Medulla oblongata (tissue), 1 donor: ENCODE measurements around the gene GNL1.
"Not testable (repeated sequence)": the region's sequence is repeated elsewhere in the genome, so short reads cannot be mapped to it uniquely, and the experiment has no call there.

Source experiments
- DNase-seq: peaks from one replicate; pipeline ENCODE4 v3.0.0-alpha.2; 2015; ENCODE audit errors: extremely low spot score

GNL1 gene

DNA sequence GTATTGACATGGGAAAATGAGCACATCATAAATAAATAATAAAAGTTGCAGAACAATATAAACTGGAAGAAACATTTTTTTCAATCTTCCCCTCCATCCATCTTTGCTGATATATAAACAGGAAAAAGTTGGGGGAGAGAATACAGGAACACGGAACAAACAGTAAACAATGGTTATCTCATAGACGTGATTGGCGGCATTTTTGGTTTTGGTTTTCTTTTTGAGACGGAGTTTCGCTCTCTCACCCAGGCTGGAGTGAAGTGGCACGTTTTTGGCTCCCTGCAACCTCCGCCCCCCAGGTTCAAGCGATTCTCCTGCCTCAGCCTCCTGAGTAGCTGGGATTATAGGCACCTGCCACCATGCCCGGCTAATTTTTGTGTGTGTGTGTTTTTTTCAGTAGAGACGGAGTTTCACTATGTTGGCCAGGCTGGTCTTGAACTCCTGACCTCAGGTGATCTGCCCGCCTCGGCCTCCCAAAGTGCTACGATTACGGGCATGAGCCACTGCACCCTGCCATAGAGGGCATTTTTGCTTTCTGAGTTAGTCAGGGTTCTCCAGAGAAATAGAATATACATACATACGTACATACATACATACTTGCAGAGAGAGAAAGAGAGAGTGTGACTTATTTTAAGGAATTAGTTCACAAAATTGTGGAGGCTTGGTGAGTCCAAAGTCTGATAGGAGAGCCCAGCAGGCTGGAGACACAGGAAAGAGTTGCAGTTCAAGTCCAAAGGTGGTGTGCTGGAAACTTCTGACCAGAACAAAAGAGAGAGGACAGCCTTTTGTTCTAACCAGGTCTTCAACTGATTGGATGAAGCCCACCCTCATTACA is 22.6 kb downstream of the GNL1 start:
- DNase-seq = no peak

DNA sequence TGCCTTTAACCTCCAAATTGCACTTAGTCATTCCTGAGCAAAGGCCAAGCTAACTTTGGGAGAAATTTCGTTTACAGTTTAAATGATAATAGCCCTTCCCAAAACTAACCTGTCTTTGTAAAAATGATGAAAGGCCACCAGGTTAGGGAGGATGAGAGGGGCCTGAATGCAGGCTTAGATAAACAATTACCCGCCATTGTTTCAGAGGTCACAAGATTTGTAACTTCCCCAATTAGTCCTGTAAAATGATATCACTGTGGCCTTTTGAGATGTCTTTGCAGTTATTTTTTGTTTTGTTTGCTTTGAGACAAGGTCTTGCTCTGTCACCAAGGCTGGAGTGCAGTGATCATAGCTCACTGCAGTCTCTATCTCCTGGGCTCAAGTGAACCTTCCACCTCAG is 26.3 kb downstream of the GNL1 start:
- no peak for DNase-seq

GRCh38 chr6:30529349-30529875 is 26.9 kb downstream of the GNL1 start:
- DNase-seq = peak; percentile 33

DNA sequence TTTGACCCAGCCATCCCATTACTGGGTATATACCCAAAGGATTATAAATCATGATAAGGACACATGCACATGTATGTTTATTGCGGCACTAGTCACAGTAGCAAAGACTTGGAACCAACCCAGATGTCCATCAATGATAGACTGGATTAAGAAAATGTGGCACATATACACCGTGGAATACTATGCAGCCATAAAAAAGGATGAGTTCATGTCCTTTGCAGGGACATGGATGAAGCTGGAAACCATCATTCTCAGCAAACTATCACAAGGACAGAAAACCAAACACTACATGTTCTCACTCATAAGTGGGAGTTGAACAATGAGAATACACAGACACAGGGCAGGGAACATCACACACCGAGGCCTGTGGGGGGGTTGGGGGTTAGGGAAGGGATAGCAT is 29.8 kb downstream of the GNL1 start:
- DNase-seq = not testable (repeated sequence)

DNA sequence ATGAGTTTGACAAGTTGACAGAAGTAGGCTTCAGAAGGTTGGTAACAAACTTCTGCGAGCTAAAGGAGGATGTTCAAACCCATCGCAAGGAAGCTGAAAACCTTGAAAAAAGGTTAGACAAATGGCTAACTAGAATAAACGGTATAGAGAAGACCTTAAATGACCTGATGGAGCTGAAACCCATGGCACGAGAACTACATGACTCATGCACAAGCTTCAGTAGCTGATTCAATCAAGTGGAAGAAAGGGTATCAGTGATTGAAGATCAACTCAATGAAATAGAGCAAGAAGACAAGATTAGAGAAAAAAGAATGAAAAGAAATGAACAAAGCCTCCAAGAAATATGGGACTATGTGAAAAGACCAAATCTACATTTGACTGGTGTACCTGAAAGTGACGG is 34.3 kb downstream of the GNL1 start:
- not testable (repeated sequence) for DNase-seq

- not testable (repeated sequence) for DNase-seq
Observed at GRCh38 chr6:30521082-30521481, 35.2 kb downstream of the GNL1 start.

GRCh38 chr6:30520522-30520921 is 35.8 kb downstream of the GNL1 start:
- DNase-seq = no peak

GRCh38 chr6:30518505-30519145 is 37.7 kb downstream of the GNL1 start:
- not testable (repeated sequence) for DNase-seq

GRCh38 chr6:30517767-30518504 is 38.4 kb downstream of the GNL1 start:
- DNase-seq = not testable (repeated sequence)

GRCh38 chr6:30516754-30517076 is 39.6 kb downstream of the GNL1 start:
- DNase-seq = not testable (repeated sequence)

- peak; percentile 86 for DNase-seq
Observed at GRCh38 chr6:30515944-30516753, 40.1 kb downstream of the GNL1 start.

DNA sequence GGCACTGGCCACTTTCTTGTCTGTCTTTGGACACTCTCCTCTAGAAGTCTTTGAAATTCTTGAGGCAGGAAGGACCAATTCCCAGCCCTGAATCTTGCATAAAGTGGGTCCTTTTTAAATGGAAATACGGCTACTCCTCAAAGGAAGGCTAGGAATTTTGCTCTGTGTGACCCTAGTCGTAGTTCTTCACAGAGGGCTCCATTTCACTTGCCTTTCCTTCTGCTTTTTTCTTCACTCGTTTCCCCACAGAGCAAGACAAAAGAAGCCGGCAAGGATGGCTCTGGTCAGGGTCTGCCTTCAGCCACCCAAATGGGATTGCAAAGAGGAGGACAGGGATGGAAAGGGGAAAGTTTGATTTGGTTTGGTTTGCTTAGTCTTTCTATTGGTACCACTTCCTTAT is 41.2 kb downstream of the GNL1 start:
- no peak for DNase-seq

GRCh38 chr6:30513451-30513850 is 42.8 kb downstream of the GNL1 start:
- DNase-seq = no peak

GRCh38 chr6:30511169-30511546 is 45.1 kb downstream of the GNL1 start:
- DNase-seq = no peak

GRCh38 chr6:30510419-30511168 is 45.7 kb downstream of the GNL1 start:
- DNase-seq = no peak

DNA sequence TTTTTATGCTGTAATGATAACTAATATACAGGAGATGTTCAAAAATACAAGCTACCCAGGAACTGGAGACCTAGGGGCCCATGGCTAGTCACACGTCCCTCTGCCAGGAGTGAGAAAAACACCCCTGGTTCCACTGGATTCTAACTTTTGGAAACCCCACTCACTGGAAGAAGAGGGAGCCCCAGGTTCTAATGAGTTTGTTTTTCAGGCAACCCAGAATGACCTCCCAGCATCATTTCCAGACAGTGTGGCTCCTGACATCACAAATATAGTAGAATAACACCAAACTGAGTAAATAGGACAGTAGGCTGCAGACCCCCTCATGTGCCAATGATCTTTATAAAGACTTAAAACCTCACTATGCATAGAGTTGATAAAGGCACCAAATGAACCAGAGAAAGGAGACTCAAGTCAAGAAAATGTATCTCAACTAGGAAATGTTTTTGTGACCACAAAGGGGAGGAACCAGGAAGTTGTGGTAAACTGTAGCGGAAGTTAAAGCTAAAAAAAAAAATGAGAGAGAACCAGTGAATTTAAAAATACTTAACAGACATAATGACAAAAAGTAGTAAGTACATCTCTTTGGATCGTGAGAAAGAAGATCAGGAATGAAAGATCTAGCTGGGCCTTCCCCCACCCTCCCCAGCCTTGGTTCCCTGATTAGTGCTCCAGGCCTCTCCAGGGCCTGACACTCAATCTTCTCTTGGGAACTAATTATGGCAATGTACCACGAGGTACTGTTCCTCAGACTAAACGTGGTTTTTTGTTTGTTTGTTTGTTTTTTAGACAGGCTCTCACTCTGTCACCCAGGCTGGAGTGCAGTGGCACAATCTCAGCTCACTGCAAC is 47.2 kb downstream of the GNL1 start:
- peak; percentile 51 for DNase-seq

DNA sequence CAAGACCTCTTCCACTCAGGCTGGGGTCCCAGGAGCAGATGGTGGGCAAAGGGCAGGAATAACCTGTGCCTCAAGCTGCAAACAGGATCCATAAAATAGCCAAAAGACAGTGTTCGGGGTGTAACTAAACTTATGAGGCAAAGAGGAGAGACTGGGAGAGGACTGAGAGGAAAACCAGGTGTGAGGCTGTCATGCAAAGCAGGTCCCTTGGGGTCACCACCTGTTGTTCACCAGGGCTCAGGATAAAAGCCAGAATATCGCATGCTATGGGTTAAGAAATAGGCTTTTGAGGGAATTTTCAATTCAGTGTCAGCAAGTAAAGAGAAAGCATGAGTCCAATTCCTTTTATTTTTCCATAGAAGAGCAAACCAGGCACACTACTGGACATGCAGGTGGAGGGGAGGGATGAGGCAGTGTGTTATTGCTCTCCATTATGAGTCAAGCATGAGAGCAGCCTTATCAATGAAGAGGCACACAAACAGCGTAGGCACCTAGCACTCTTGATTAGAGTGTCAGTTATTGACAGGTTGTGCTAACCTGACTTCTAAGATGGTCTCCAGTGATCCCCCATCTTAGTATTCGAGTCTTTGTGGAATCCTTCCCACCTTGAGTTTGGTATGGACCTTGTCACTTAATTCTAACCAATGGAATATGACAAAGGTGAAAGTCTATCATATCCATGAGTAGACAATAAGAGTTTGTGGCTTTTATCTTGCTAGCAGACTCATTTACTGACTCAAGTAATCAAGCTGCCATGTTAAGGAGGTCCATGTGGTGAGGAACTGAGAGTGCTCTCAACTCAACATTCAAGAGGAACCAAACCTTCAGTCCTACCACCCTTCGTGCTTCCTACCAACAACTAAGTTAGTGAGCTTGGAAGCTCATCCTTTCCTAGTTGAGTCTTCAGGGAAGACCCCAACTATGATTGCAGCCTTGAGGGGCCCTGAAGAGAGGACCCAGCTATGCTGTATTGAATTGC is 48.2 kb downstream of the GNL1 start:
- DNase-seq = peak; percentile 35

- DNase-seq = no peak
Observed at GRCh38 chr6:30500421-30501355, 55.6 kb downstream of the GNL1 start.
